Endothelial cell of umbilical vein (primary cell): ENCODE data around the gene LCNL1. TPM values are rescaled to one million over a fixed set of nuclear protein-coding genes. Genes with fewer than 3 reads are reported as not detected.

ENCODE experiments used
- BruUV-seq: library from RNA; stranded (reverse); fragments of 400-500 nt; replicated peaks from 2 replicates; lab custom pipeline; 2021; lab: Mats Ljungman, UMichigan
- CTCF ChIA-PET: fragments of 300-600, 350-600 bp; sonication (Branson Sonifier 250); formaldehyde crosslinking; loops from one replicate; lab custom pipeline; 2021; ENCODE audit warnings: antibody characterized with exemption, inconsistent platforms; lab: Charles Lee
- POLR2A ChIA-PET: fragments of 300-600, 350-600 bp; sonication (Branson Sonifier 250); formaldehyde crosslinking; loops from one replicate; lab custom pipeline; 2021; ENCODE audit warnings: antibody characterized with exemption, inconsistent platforms; lab: Charles Lee
- DNase-seq: peaks from one replicate; pipeline ENCODE4 v3.0.0-alpha.2; 2011; ENCODE audit warnings: low read depth, low spot score
- FAIRE-seq: peaks from 2 replicates; lab custom pipeline; 2011; peaks lifted over from hg19 to GRCh38; lab: Jason Lieb, UNC
- H2AFZ ChIP-seq: 2 replicates; pipeline ENCODE4 v1.6.0; 2012; ENCODE audit warnings: low read depth, low read length, control low read depth, inconsistent platforms
- H3K27ac ChIP-seq: 2 replicates; pipeline ENCODE4 v1.5.1; 2011; ENCODE audit warnings: low read depth, mild to moderate bottlenecking, control low read depth, low read length, moderate library complexity; ENCODE audit not compliant: insufficient read depth
- H3K27me3 ChIP-seq, 2 experiments: 2 replicates each; pipeline versions ENCODE4 v1.6.0 to v1.6.1; 2011; ENCODE audit warnings: low read length in 2 of 2, mixed read lengths in 1 of 2; ENCODE audit not compliant: control insufficient read depth in 2 of 2, insufficient read depth in 2 of 2
- H3K36me3 ChIP-seq, 2 experiments: 2 replicates in 1 of 2; 3 replicates in 1 of 2; pipeline ENCODE4 v1.5.1; 2011; ENCODE audit warnings: low read length in 2 of 2, mild to moderate bottlenecking in 1 of 2, moderate library complexity in 1 of 2; ENCODE audit not compliant: control insufficient read depth in 2 of 2, insufficient read depth in 2 of 2; ENCODE audit errors: extremely low read depth in 1 of 2
- H3K4me1 ChIP-seq: 3 replicates; pipeline ENCODE4 v1.5.1; 2011; ENCODE audit warnings: mild to moderate bottlenecking, low read length; ENCODE audit not compliant: control insufficient read depth, insufficient read depth; ENCODE audit errors: extremely low read depth
- H3K4me2 ChIP-seq: 2 replicates; pipeline ENCODE4 v1.6.1; 2011; ENCODE audit warnings: low read length, control low read depth, mixed read lengths; ENCODE audit not compliant: insufficient read depth
- H3K4me3 ChIP-seq, 3 experiments: fragments of 200-600 bp in 1 of 3; sonication (generic), shearing (Covaris generic) in 1 of 3; replicated peaks in 1 of 3; 2 replicates each; pipeline ENCODE4 v1.5.1; 2011 to 2016; ENCODE audit warnings: control low read depth in 3 of 3, low read length in 3 of 3, mild to moderate bottlenecking in 2 of 3, inconsistent platforms in 1 of 3, low read depth in 1 of 3, moderate library complexity in 1 of 3; ENCODE audit not compliant: insufficient read depth in 1 of 3
- H3K79me2 ChIP-seq: 2 replicates; pipeline ENCODE4 v1.6.0; 2012; ENCODE audit warnings: low read length, inconsistent platforms; ENCODE audit not compliant: control insufficient read depth, insufficient read depth
- H3K9ac ChIP-seq: replicated peaks from 2 replicates; pipeline ENCODE3; 2011; ENCODE audit warnings: low read length, control low read depth; ENCODE audit not compliant: insufficient read depth; ENCODE audit errors: extremely low read depth
- H3K9me1 ChIP-seq: replicated peaks from 3 replicates; pipeline ENCODE4 v1.6.0; 2011; ENCODE audit warnings: mild to moderate bottlenecking, low read length; ENCODE audit not compliant: control insufficient read depth, insufficient read depth; ENCODE audit errors: extremely low read depth
- H3K9me3 ChIP-seq: replicated peaks from 2 replicates; pipeline ENCODE4 v1.5.1; 2012; ENCODE audit warnings: low read length, inconsistent platforms; ENCODE audit not compliant: control insufficient read depth, insufficient read depth
- H4K20me1 ChIP-seq: replicated peaks from 2 replicates; pipeline ENCODE3; 2011; ENCODE audit warnings: mild to moderate bottlenecking, low read length; ENCODE audit not compliant: control insufficient read depth, insufficient read depth; ENCODE audit errors: extremely low read depth
- CTCF ChIP-seq, 2 donors: IDR thresholded peaks; 1 replicate in 1 of 2; 2 replicates in 1 of 2; pipeline ENCODE4 v1.5.1; 2011; ENCODE audit warnings: low read length in 2 of 2, mild to moderate bottlenecking in 2 of 2, moderate library complexity in 2 of 2, control low read depth in 1 of 2, inconsistent platforms in 1 of 2, low read depth in 1 of 2; ENCODE audit not compliant: insufficient read depth in 1 of 2; ENCODE audit errors: extremely low read depth in 1 of 2
- EZH2 ChIP-seq: IDR thresholded peaks from 2 replicates; pipeline ENCODE4 v1.6.1; 2012; ENCODE audit warnings: borderline replicate concordance, low read depth, mild to moderate bottlenecking, moderate library complexity, low read length, inconsistent platforms; ENCODE audit not compliant: severe bottlenecking
- FOS ChIP-seq: IDR thresholded peaks from 2 replicates; pipeline ENCODE4 v1.6.1; 2011; ENCODE audit warnings: mild to moderate bottlenecking, low read length, moderate library complexity, borderline replicate concordance; ENCODE audit not compliant: insufficient read depth
- GATA2 ChIP-seq: IDR thresholded peaks from 2 replicates; pipeline ENCODE4 v1.7.0; 2011; ENCODE audit warnings: low read depth, mild to moderate bottlenecking, moderate library complexity, mixed read lengths, low read length; ENCODE audit not compliant: insufficient read length, insufficient read depth
- JUN ChIP-seq: IDR thresholded peaks from 2 replicates; pipeline ENCODE4 v1.6.1; 2011; ENCODE audit warnings: borderline replicate concordance, low read depth; ENCODE audit not compliant: insufficient read length, insufficient read depth
- MAX ChIP-seq: IDR thresholded peaks from 2 replicates; pipeline ENCODE4 v1.6.1; 2011; ENCODE audit not compliant: insufficient read depth, insufficient read length
- MYC ChIP-seq: IDR thresholded peaks from one replicate; pipeline ENCODE4 v1.6.1; 2011; ENCODE audit warnings: mild to moderate bottlenecking, low read depth, low read length
- POLR2A ChIP-seq: IDR thresholded peaks from 2 replicates; pipeline ENCODE4 v1.6.1; 2012; ENCODE audit warnings: low read depth, mild to moderate bottlenecking, control low read depth, low read length
- POLR2AphosphoS5 ChIP-seq: IDR thresholded peaks from 2 replicates; pipeline ENCODE4 v1.6.1; 2012; ENCODE audit warnings: low read depth, mild to moderate bottlenecking, control low read depth, low read length, moderate library complexity; ENCODE audit not compliant: insufficient read depth
- dilution Hi-C: fragments of 300-500 bp; cut with MboI; formaldehyde crosslinking; loops from one replicate; pipeline ENCODE4 v1.15.0; 2019; ENCODE audit warnings: low sequenced_read_pairs; ENCODE audit not compliant: extremely low pct_ligation_motif_present
- intact Hi-C: fragments of 100-400 bp; cut with micrococcal nuclease; formaldehyde crosslinking; loops from one replicate; pipeline ENCODE4 v1.10.0; 2022
- polyA plus RNA-seq, 4 experiments: library from polyadenylated mRNA; depleted of rRNA in 3 of 4; stranded (reverse) in 3 of 4; unstranded in 1 of 4; fragments of >200 nt; gene quantifications; 2 replicates each; pipeline versions ENCODE4 v1.2.1 to v1.2.3, GENCODE V29; 2011 to 2012; ENCODE audit warnings: missing spikeins in 1 of 4
- total RNA-seq: library from RNA; stranded (reverse); gene quantifications from 2 replicates; pipeline ENCODE4 v1.2.3, GENCODE V29; 2021

Gene LCNL1
- total and polyA plus RNA-seq, 2 donors (not counting 3 experiments of a cell fraction or from before 2014, with no cell fraction given) = not detected

GRCh38 chr9:137030006-137030405 is 47.2 kb downstream of the LCNL1 start:
- intact Hi-C loops (no loop called here), dilution Hi-C loops (no loop called here)
- Histone ChIP-seq H3K9me1 (no peaks in the 10 kb centered on the region), H3K4me1 (peaks cover 12% of the 10 kb centered on the region), H3K27ac (no peak overlapping the region), H3K79me2 (no peaks in the 10 kb centered on the region), H3K4me3 (no peak overlapping the region), H3K4me2 (no peak overlapping the region), H3K27me3 (no peaks in the 10 kb centered on the region), H2AFZ (no peak overlapping the region), H3K9me3 (no peaks in the 10 kb centered on the region), H3K9ac (no peak overlapping the region), H4K20me1 (no peaks in the 10 kb centered on the region), H3K36me3 (no peaks in the 10 kb centered on the region)
- DNase-seq (no peak), FAIRE-seq (no peak)
- no TSS peak for BruUV-seq
- ChIA-PET POLR2A (no interaction called here), CTCF (interaction anchor here (0.6 to 4.5 kb wide), 53 partner anchors 9 to 269 kb away, joined by 3 to 34 read pairs (median 6); partner anchors contain the start of genes AJM1, ANAPC2, CCDC183 and CLIC3)
- no peak for TF ChIP-seq EZH2
- TF ChIP-seq POLR2AphosphoS5 = no peak
- TF ChIP-seq MAX = no peak
- no peak for TF ChIP-seq CTCF (IDR thresholded peaks at IDR 0.05; ENCODE audit: extremely low read depth in 1 of 2, insufficient read depth in 1 of 2, low read depth in 1 of 2, low read length in 2 of 2)
- TF ChIP-seq GATA2 = no peak
- no peak for TF ChIP-seq POLR2A
- TF ChIP-seq JUN = no peak
- TF ChIP-seq FOS = no peak
- TF ChIP-seq MYC = no peak
